H1 (cell line): Measurements from ENCODE around the gene PDF. TPM values are rescaled to one million over a fixed set of nuclear protein-coding genes. Genes with fewer than 3 reads are reported as not detected.

Source experiments
- CTCF ChIA-PET: fragments of 300-600 bp; sonication (Branson Sonifier 250); formaldehyde crosslinking; loops from one replicate; lab custom pipeline; 2021; ENCODE audit not compliant: partially characterized antibody; lab: Charles Lee
- POLR2A ChIA-PET: fragments of 300-600 bp; sonication (Branson Sonifier 250); formaldehyde crosslinking; loops from one replicate; lab custom pipeline; 2021; ENCODE audit warnings: inconsistent platforms; ENCODE audit not compliant: partially characterized antibody; lab: Charles Lee
- DNase-seq, 2 experiments: peaks; one replicate each; pipeline versions ENCODE4 v3.0.0 to v3.0.0-alpha.2; 2010 to 2022; ENCODE audit warnings: low spot score in 2 of 2, low read depth in 1 of 2, mixed read lengths in 1 of 2
- FAIRE-seq: peaks from 2 replicates; lab custom pipeline; 2011; peaks lifted over from hg19 to GRCh38; lab: Jason Lieb, UNC
- H2AFZ ChIP-seq: 2 replicates; pipeline ENCODE4 v1.8.1; 2012; ENCODE audit warnings: low read length, inconsistent platforms
- H2AK5ac ChIP-seq: 2 replicates; pipeline ENCODE4 v1.6.1; 2013; ENCODE audit warnings: low read depth, low read length
- H2BK120ac ChIP-seq: replicated peaks from 2 replicates; pipeline ENCODE3; 2013; ENCODE audit warnings: low read depth, low read length, inconsistent platforms
- H2BK12ac ChIP-seq: 2 replicates; pipeline ENCODE4 v1.6.1; 2013; ENCODE audit warnings: low read depth, low read length
- H2BK15ac ChIP-seq: 2 replicates; pipeline ENCODE4 v1.6.1; 2013; ENCODE audit warnings: low read length
- H2BK20ac ChIP-seq: 2 replicates; pipeline ENCODE4 v1.6.1; 2013; ENCODE audit warnings: low read length
- H2BK5ac ChIP-seq: 2 replicates; pipeline ENCODE4 v1.6.1; 2013; ENCODE audit warnings: low read depth, low read length
- H3K14ac ChIP-seq: 2 replicates; pipeline ENCODE4 v1.6.1; 2013; ENCODE audit warnings: inconsistent platforms; ENCODE audit not compliant: insufficient read length
- H3K18ac ChIP-seq: 2 replicates; pipeline ENCODE4 v1.6.1; 2013; ENCODE audit warnings: low read length; ENCODE audit errors: extremely low read depth
- H3K23ac ChIP-seq: 2 replicates; pipeline ENCODE4 v1.6.1; 2013; ENCODE audit warnings: inconsistent platforms; ENCODE audit not compliant: insufficient read length
- H3K23me2 ChIP-seq: 2 replicates; pipeline ENCODE4 v1.6.1; 2013; ENCODE audit warnings: low read depth, low read length
- H3K27ac ChIP-seq: 2 replicates; pipeline ENCODE4 v1.6.1; 2011; ENCODE audit warnings: low read depth, low read length, inconsistent platforms
- H3K27me3 ChIP-seq, 4 experiments: replicated peaks in 1 of 4; 1 replicate in 1 of 4; 2 replicates in 3 of 4; pipeline versions ENCODE4 v1.6.1 to v1.8.1; 2011 to 2013; ENCODE audit warnings: low read length in 3 of 4, mild to moderate bottlenecking in 3 of 4, inconsistent platforms in 2 of 4, mixed read lengths in 2 of 4, moderate library complexity in 1 of 4; ENCODE audit not compliant: control insufficient read depth in 3 of 4, insufficient read depth in 3 of 4; ENCODE audit errors: extremely low read depth in 1 of 4
- H3K36me3 ChIP-seq, 4 experiments: 2 replicates each; pipeline versions ENCODE4 v1.6.1 to v1.8.1; 2011 to 2013; ENCODE audit warnings: mild to moderate bottlenecking in 4 of 4, low read length in 3 of 4, moderate library complexity in 2 of 4, control low read depth in 1 of 4, inconsistent platforms in 1 of 4; ENCODE audit not compliant: insufficient read depth in 4 of 4, control insufficient read depth in 2 of 4
- H3K4ac ChIP-seq: replicated peaks from 2 replicates; pipeline ENCODE3; 2013; ENCODE audit warnings: low read length, low read depth, mixed read lengths, inconsistent platforms; ENCODE audit not compliant: insufficient read length
- H3K4me1 ChIP-seq, 4 experiments: replicated peaks in 1 of 4; 1 replicate in 1 of 4; 2 replicates in 3 of 4; pipeline versions ENCODE4 v1.6.1 to v1.8.1; 2011 to 2013; ENCODE audit warnings: low read length in 3 of 4, inconsistent platforms in 2 of 4, mixed read lengths in 1 of 4; ENCODE audit not compliant: insufficient read depth in 4 of 4, control insufficient read depth in 3 of 4
- H3K4me2 ChIP-seq, 2 experiments: 2 replicates each; pipeline versions ENCODE4 v1.6.1 to v1.8.1; 2011 to 2013; ENCODE audit warnings: low read depth in 2 of 2, low read length in 2 of 2, control low read depth in 1 of 2, inconsistent platforms in 1 of 2, mild to moderate bottlenecking in 1 of 2; ENCODE audit not compliant: insufficient read depth in 1 of 2
- H3K4me3 ChIP-seq, 4 experiments: fragments of 200-600, 300-600 bp in 1 of 4; sonication (generic), shearing (Covaris generic), sonication (Bioruptor Twin) in 1 of 4; 2 replicates each; pipeline versions ENCODE4 v1.5.1 to v1.8.1; 2011 to 2016; ENCODE audit warnings: low read length in 4 of 4, low read depth in 3 of 4, control low read depth in 2 of 4, inconsistent platforms in 2 of 4, mild to moderate bottlenecking in 2 of 4, mixed read lengths in 1 of 4, moderate library complexity in 1 of 4; ENCODE audit not compliant: insufficient read depth in 2 of 4; ENCODE audit errors: extremely low read depth in 1 of 4
- H3K56ac ChIP-seq: replicated peaks from 2 replicates; pipeline ENCODE3; 2013; ENCODE audit warnings: low read depth, mild to moderate bottlenecking, mixed read lengths, low read length, inconsistent platforms; ENCODE audit not compliant: insufficient read length
- H3K79me1 ChIP-seq: 2 replicates; pipeline ENCODE4 v1.6.1; 2013; ENCODE audit warnings: low read depth, low read length, control low read depth
- H3K79me2 ChIP-seq, 2 experiments: 2 replicates each; pipeline versions ENCODE4 v1.6.1 to v1.8.1; 2012 to 2013; ENCODE audit warnings: low read length in 2 of 2, mild to moderate bottlenecking in 2 of 2, inconsistent platforms in 1 of 2; ENCODE audit not compliant: insufficient read depth in 2 of 2, control insufficient read depth in 1 of 2
- H3K9ac ChIP-seq, 4 experiments: replicated peaks in 1 of 4; 1 replicate in 1 of 4; 2 replicates in 3 of 4; pipeline versions ENCODE4 v1.6.1 to v1.8.1; 2011 to 2013; ENCODE audit warnings: low read depth in 3 of 4, low read length in 3 of 4, control low read depth in 2 of 4, mild to moderate bottlenecking in 2 of 4, moderate library complexity in 2 of 4, inconsistent platforms in 1 of 4; ENCODE audit errors: extremely low read depth in 1 of 4
- H3K9me3 ChIP-seq, 2 experiments: 2 replicates each; pipeline versions ENCODE4 v1.6.1 to v1.8.1; 2012 to 2013; ENCODE audit warnings: mild to moderate bottlenecking in 2 of 2, moderate library complexity in 2 of 2, control low read depth in 1 of 2, inconsistent platforms in 1 of 2, low read depth in 1 of 2, low read length in 1 of 2, mixed read lengths in 1 of 2; ENCODE audit not compliant: insufficient read depth in 2 of 2
- H4K20me1 ChIP-seq, 2 experiments: replicated peaks in 1 of 2; 2 replicates each; pipeline versions ENCODE3 to v1.8.1; 2011 to 2013; ENCODE audit warnings: inconsistent platforms in 2 of 2, low read length in 2 of 2, mild to moderate bottlenecking in 1 of 2; ENCODE audit not compliant: insufficient read depth in 2 of 2, control insufficient read depth in 1 of 2
- H4K5ac ChIP-seq: 2 replicates; pipeline ENCODE4 v1.6.1; 2013; ENCODE audit warnings: low read length, low read depth, mixed read lengths, inconsistent platforms; ENCODE audit not compliant: insufficient read length
- H4K8ac ChIP-seq: 2 replicates; pipeline ENCODE4 v1.8.0; 2013; ENCODE audit warnings: mild to moderate bottlenecking, moderate library complexity, low read length, inconsistent platforms; ENCODE audit not compliant: insufficient read depth; ENCODE audit errors: extremely low read depth
- H4K91ac ChIP-seq: replicated peaks from 2 replicates; pipeline ENCODE3; 2013; ENCODE audit warnings: low read length, mixed read lengths, inconsistent platforms; ENCODE audit not compliant: insufficient read length
- CHD2 ChIP-seq: IDR thresholded peaks from 2 replicates; pipeline ENCODE4 v1.6.1; 2012; ENCODE audit warnings: low read length, improper control_type of control experiment
- GTF2F1 ChIP-seq: IDR thresholded peaks from 2 replicates; pipeline ENCODE4 v1.6.1; 2012; ENCODE audit warnings: low read depth, low read length, improper control_type of control experiment, borderline replicate concordance
- MAX ChIP-seq: IDR thresholded peaks from 2 replicates; pipeline ENCODE4 v1.6.1; 2012; ENCODE audit warnings: inconsistent platforms
- NANOG ChIP-seq: IDR thresholded peaks from 2 replicates; pipeline ENCODE4 v1.6.1; 2011; ENCODE audit warnings: low read length, low read depth, mild to moderate bottlenecking, inconsistent platforms; ENCODE audit not compliant: insufficient read depth, poor library complexity, severe bottlenecking
- RAD21 ChIP-seq, 2 experiments: IDR thresholded peaks in 1 of 2; conservative IDR thresholded peaks in 1 of 2; 2 replicates each; pipeline ENCODE4 v1.6.1; 2011; ENCODE audit warnings: low read depth in 2 of 2, low read length in 2 of 2, improper control_type of control experiment in 1 of 2, inconsistent platforms in 1 of 2, mild to moderate bottlenecking in 1 of 2, moderate library complexity in 1 of 2
- RNF2 ChIP-seq: fragments of 200-900, 300-1000 bp; sonication (generic); IDR thresholded peaks from 2 replicates; pipeline ENCODE4 v1.7.1; 2016; ENCODE audit warnings: borderline replicate concordance, low read depth, mild to moderate bottlenecking, antibody characterized with exemption, low read length; ENCODE audit not compliant: poor library complexity, severe bottlenecking; ENCODE audit errors: missing control alignments
- SP2 ChIP-seq: IDR thresholded peaks from 2 replicates; pipeline ENCODE4 v1.6.1; 2012; ENCODE audit warnings: mild to moderate bottlenecking, low read length, inconsistent platforms
- SRF ChIP-seq: IDR thresholded peaks from 2 replicates; pipeline ENCODE4 v1.6.1; 2011; ENCODE audit warnings: mild to moderate bottlenecking, low read depth, low read length, moderate library complexity
- WGBS, 2 experiments: shearing (Covaris generic) in 1 of 2; methylation state at CpG; one replicate each; pipeline versions ENCODE4 v1.1.6 to v1.1.7; 2013 to 2015; ENCODE audit warnings: low lambda C conversion rate in 2 of 2, mixed read lengths in 2 of 2, inconsistent platforms in 1 of 2, low coverage in 1 of 2, missing lambda C conversion rate in 1 of 2; ENCODE audit not compliant: insufficient replicate concordance in 2 of 2, insufficient coverage in 1 of 2, insufficient read length in 1 of 2; ENCODE audit errors: extremely low coverage in 1 of 2, missing lambda C conversion rate in 1 of 2; 5-methylcytosine and 5-hydroxymethylcytosine counted together
- polyA plus RNA-seq, 7 experiments: library from polyadenylated mRNA; depleted of rRNA in 3 of 7; stranded (reverse) in 5 of 7; unstranded in 2 of 7; fragments of >200 nt in 5 of 7; fragments of 200-250 nt in 2 of 7; gene quantifications; 1 replicate in 5 of 7; 2 replicates in 1 of 7; 4 replicates in 1 of 7; pipeline versions ENCODE4 v1.2.1 to v1.2.3, GENCODE V29; 2011 to 2013; ENCODE audit warnings: missing spikeins in 2 of 7, mixed read lengths in 2 of 7
- total RNA-seq: library from RNA; stranded (reverse); fragmentation: NEBNext Ultra II Directional; extraction: Animal tissue kit (Norgen Biotek cat#: 25700); gene quantifications from 2 replicates; pipeline ENCODE4 v1.2.1, GENCODE V29; 2021

Gene PDF
- total and polyA plus RNA-seq, 2 of the 8 experiments (the other 6 are each of a cell fraction or from before 2014, with no cell fraction given), result 17.7 to 23.9 TPM

GRCh38 chr16:69298261-69298660, 32.1 kb downstream of the PDF start:
- no peaks in the 10 kb centered on the region for H3K79me1 ChIP-seq
- H3K18ac ChIP-seq, result no peak overlapping the region
- no peak overlapping the region for H2AK5ac ChIP-seq
- no peak for TF ChIP-seq RNF2
- no peak for TF ChIP-seq RAD21 (IDR thresholded peaks at IDR 0.05 in 1 of 2, conservative IDR thresholded peaks at IDR 0.05 in 1 of 2; ENCODE audit: low read depth in 2 of 2, low read length in 2 of 2)
- no peak for TF ChIP-seq CHD2
- no peak for TF ChIP-seq NANOG
- no peak for TF ChIP-seq SRF
- no peak for TF ChIP-seq SP2
- no peak for TF ChIP-seq GTF2F1
- no peak for TF ChIP-seq MAX
- H3K9ac ChIP-seq, result no peak overlapping the region
- DNase-seq (no peak), FAIRE-seq (no peak)
- 100% methylated on average over 2 of the region's 4 CpGs; no CpG with 5 or more reads in 1 of the 2 experiments for WGBS, 2 experiments
- H3K23me2 ChIP-seq, result no peaks in the 10 kb centered on the region
- no peak overlapping the region for H3K4me2 ChIP-seq
- no peak overlapping the region for H3K4me3 ChIP-seq
- no peak overlapping the region for H3K56ac ChIP-seq
- H3K79me2 ChIP-seq, result no peaks in the 10 kb centered on the region
- H2BK120ac ChIP-seq, result no peak overlapping the region
- H4K8ac ChIP-seq, result no peak overlapping the region
- H2BK20ac ChIP-seq, result no peak overlapping the region
- H3K4me1 ChIP-seq, result no peaks in the 10 kb centered on the region
- H2AFZ ChIP-seq, result no peak overlapping the region
- H4K5ac ChIP-seq, result no peak overlapping the region
- H2BK5ac ChIP-seq, result no peak overlapping the region
- ChIA-PET CTCF (no interaction called here), POLR2A (no interaction called here)
- H3K4ac ChIP-seq, result no peak overlapping the region
- no peak overlapping the region for H2BK12ac ChIP-seq
- H3K14ac ChIP-seq, result no peak overlapping the region
- H3K27ac ChIP-seq, result no peak overlapping the region
- H4K91ac ChIP-seq, result no peak overlapping the region
- H2BK15ac ChIP-seq, result no peak overlapping the region
- peaks cover 0 to 15% (median 6%) of the 10 kb centered on the region in 4 experiments; a peak in 4 of 8 replicates for H3K36me3 ChIP-seq
- H4K20me1 ChIP-seq, result no peaks in the 10 kb centered on the region
- no peaks in the 10 kb centered on the region for H3K27me3 ChIP-seq
- H3K23ac ChIP-seq, result no peak overlapping the region
- no peaks in the 10 kb centered on the region for H3K9me3 ChIP-seq
